GM21786 (cell line): ENCODE data around the gene RAB21.
A peak's percentile ranks its signal among the peaks of the same experiment; 100 is the strongest.

Source experiments
- ATAC-seq: cut with Tn5 transposase; IDR thresholded peaks from one replicate; pipeline ENCODE4 v1.9.1; 2021; ENCODE audit not compliant: unreplicated experiment

Gene RAB21, protein sequence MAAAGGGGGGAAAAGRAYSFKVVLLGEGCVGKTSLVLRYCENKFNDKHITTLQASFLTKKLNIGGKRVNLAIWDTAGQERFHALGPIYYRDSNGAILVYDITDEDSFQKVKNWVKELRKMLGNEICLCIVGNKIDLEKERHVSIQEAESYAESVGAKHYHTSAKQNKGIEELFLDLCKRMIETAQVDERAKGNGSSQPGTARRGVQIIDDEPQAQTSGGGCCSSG

GRCh38 chr12:71754461-71755145 is at the start of gene RAB21:
TSS of gene RAB21 (plus strand) at chr12:71754863. CDS start at chr12:71755130, 267 bp downstream.
- ATAC-seq: peak; percentile 96

GRCh38 chr12:71704920-71705319 is 49.7 kb upstream of the RAB21 start:
- no peak for ATAC-seq

DNA sequence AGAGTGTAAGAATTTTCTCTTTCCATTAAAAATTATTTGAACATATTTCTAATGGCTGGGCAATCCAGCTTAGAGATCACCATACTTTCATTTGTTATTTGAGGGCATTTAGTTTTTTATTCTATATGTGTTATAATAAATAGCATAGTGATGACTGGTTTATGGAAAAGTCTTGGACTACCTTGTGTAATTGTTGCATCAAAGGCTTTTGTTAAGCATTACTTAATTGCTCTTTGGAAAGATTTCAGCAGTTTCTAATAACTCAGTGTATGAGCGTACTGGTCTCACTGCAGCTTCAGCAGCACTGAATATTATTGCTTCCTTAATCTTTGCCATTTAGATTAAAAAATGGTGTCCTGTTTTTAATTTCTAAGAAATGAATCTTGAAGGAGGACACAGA is 46.0 kb upstream of the RAB21 start:
- no peak for ATAC-seq

GRCh38 chr12:71710276-71711125 is 44.2 kb upstream of the RAB21 start:
- ATAC-seq: no peak

DNA sequence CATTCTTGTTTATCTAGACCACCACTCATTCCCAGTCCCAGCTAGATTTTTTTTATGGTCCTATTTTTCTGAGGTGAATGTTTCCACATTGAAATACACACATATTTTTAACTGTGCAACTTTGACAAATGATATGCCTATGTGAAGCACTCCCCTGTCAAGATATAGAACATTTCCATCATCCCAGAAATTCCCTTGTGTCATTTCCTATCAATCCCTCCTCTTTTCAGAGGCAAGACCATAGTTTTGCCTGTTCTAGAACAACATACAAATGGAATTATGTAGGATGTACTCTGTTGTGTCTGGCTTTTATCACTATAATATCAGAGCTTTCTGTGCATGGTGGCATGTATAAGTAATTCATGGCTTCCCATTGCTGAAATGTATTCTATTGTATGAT is 36.1 kb upstream of the RAB21 start:
- no peak for ATAC-seq

DNA sequence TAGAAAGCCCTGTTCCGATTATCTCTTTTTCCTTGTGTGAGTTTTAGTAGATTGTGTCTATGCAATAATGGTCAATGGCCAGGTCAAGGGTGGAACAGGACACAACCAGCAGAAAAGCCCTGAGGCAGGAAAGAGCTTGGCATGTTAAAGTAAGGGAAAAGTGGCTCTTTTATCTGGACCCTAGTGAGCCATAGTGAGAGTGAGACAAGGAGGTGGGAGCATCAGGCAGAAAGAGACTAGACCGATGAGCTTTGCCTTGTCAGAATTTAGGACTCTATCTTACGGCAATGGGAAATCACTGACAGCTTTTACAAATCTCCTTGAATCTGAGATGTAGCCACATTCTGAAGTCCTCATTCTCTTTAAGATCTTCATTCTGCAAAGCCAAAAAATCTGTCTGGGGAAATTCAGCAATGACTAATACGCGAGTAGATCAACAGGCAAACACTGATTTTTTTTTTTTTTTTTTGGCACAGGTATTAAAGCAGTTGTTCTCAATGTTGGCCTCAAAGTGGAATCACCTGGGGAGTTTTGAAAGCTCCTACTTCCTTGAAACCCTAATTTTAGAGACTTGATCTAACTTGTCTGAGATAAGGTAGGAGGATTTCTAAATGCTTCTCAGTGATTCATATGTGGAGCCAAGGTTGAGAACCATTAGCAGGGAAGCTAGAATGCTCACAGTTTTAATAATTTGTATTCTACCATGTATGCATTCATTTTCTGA is 34.9 kb upstream of the RAB21 start:
- no peak for ATAC-seq

GRCh38 chr12:71721783-71722505 is 32.7 kb upstream of the RAB21 start:
- ATAC-seq: no peak

DNA sequence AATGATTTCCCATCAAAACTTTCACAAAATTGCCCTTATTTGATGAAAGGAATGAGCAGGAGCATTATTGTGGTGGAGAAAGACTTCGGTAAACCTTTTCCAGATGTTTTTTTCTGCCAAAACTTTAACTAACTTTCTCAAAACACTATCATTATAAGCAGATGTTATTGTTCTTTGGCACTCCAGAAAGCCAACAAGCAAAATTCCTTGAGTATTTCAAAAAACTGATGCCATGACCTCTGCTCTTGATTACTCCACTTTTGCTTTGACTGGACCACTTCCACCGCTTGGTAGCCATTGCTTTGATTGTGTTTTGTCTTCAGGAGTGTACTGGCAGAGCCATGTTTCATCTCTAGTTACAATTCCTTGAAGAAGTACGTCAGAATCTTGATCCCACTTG is 29.7 kb upstream of the RAB21 start:
- no peak for ATAC-seq

DNA sequence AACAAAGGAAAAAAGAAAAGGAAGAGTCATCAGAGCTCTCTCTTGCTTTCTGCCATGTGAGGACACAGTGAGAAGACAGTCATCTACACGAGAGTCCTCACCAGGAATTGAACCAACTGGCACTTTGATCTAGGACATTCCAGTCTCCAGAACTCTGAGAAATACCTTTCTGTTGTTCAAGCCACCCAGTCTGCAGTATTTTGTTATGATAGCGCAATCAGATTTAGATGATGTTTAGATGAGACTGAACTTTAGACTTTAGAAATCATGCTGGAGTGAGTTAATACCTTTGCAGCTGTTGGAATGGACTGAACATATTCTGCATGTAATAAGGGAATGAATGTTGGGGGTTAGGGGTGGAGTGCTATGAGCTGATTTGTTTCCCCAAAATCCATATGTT is 28.1 kb upstream of the RAB21 start:
- no peak for ATAC-seq

- no peak for ATAC-seq
These were observed 26.7 kb upstream of the RAB21 start for GRCh38 chr12:71727958-71728357.

GRCh38 chr12:71730936-71731335 is 23.7 kb upstream of the RAB21 start:
- ATAC-seq: no peak

DNA sequence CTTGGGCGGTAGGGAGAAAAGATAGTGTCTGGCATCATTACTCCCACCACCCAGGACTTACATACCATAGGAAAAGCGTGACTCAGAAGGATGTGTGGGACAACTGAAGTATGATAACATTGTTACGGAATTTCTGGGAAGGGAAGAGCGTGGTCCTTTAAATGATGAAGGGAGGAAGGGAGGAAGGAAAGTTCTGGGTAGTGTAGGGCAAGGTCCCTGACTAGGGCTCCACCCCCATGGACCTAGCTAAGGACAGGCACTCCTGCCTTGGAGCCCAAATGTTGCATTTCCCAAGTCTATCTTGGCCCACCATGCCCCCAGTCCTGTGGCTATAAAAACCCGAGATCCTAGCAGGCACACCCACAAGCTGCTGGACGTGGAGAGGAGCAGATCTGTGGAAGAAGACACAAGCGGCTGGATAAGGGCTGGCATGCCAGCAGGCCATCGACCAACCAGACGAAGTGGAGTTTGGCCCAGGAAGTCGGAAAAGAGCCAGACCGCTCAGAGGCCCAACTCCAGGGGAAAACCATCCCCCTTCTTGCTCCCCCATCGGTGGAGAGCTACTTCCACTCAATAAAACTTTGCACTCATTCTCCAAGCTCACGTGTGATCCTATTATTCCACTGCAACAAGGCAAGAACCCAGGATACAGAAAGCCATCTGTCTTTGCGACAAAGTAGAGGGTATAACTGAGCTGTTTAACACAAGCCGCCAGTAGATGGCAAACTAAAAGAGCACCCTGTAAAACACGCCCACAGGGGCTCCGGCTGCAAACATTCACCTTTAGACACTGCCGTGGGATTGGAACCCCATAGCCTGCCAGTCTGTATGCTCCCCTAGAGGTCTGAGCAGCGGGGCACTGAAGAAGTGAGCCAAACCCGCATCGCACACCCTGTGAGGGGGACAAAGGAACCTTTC is 23.0 kb upstream of the RAB21 start:
- ATAC-seq: no peak

DNA sequence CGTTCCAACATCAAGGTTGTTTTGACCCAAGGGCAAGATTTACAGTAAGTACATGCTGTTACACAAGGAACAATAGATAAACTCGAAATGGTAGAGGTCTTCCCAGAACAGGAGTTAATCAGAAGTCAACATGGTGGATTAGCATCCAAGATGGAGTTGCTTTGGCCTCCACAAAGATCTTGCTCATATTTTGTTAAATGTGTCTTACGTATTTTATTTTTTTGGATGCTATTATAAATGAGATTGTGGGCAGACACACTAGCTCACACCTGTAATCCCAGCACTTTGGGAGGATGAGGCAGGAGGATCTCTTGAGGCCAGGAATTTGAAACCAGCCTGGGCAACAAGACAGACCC is 22.3 kb upstream of the RAB21 start:
- ATAC-seq: no peak

GRCh38 chr12:71737197-71737596 is 17.5 kb upstream of the RAB21 start:
- ATAC-seq: no peak

- no peak for ATAC-seq
These were observed 11.7 kb upstream of the RAB21 start for GRCh38 chr12:71742998-71743397.

DNA sequence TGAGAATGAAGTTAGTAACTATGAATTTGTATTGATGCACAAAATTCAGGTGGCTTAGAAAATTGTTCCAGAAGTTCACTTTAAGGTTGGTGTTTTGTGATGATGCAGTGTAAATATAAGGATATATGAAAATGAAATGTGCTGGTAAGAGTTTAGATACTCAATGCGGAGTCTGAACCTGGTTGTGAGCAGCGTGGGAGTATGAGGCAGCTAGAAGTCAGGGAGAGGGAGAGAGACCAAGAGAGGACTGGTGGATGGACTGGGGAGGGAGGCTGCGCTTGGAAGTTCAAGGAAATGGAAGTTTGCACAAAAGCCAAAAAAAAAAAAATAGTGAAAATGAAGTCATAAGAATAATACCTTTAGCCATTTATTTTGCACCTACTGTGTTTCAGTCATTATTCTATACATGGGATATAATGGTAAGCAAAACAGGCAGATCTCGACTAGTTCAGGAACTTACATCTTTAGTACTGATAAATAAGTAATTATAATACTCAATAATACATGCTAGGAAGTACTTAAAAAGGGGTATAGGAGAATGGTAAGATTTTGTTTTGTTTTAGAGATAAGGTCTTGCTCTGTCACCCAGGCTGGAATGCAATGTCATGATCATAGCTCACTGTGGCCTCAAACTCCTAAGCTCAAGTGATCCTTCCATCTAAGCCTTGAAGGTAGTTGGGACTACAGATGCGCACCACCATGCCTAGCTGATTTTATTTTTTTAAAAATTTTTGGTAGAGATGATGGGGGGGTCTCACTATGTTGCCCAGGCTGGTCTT is 10.0 kb upstream of the RAB21 start:
- ATAC-seq: no peak

DNA sequence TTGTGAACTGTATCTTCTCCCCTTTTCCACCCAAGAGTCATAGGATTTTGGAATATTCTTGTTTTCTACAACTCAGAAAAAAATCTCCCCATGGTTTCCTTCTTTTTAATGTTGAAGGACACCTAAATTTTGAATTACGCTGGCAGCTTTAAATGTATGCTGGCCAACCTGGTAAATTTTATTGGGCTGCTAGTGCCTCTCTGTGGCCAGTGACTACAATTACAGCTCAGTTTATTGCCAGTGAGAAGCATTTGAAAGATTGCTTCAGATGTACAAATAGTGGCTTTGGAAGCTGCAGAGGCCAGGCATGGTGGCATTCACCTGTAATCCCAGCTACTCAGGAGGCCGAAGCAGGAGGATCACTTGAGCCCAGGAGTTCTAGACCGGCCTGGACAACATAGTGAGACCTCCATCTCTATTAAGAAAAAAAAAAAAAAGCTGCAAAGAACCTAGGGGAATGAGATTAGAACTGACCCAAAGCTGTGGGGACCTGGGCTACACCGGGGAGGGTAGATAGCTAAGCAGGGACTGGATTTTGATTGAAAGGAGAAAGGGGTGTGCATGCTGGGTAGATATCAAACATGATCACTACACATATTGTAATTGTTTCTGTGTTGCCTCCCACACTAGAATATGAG is 7.6 kb upstream of the RAB21 start:
- ATAC-seq: peak; percentile 89

GRCh38 chr12:71748081-71748850 is 6.4 kb upstream of the RAB21 start:
- ATAC-seq: no peak
